BE2C (cell line): ENCODE results near the gene CCDC197.
A peak's percentile ranks its signal among the peaks of the same experiment; 100 is the strongest.

Experiments
- DNase-seq: peaks from one replicate; pipeline ENCODE4 v3.0.0-alpha.2; 2020
- H3K27me3 ChIP-seq: fragments of 250-450 bp; sonication (Bioruptor Pico); 2 replicates; pipeline ENCODE4 v1.5.1; 2020; ENCODE audit warnings: mild to moderate bottlenecking
- H3K36me3 ChIP-seq: fragments of 250-450 bp; sonication (Bioruptor Pico); 2 replicates; pipeline ENCODE4 v1.5.1; 2020; ENCODE audit warnings: mild to moderate bottlenecking
- H3K4me1 ChIP-seq: fragments of 250-450 bp; sonication (Bioruptor Pico); 2 replicates; pipeline ENCODE4 v1.5.1; 2020
- H3K4me3 ChIP-seq: 2 replicates; pipeline ENCODE4 v1.5.1; 2011; ENCODE audit warnings: low read depth, low read length
- H3K9me3 ChIP-seq: fragments of 250-450 bp; sonication (Bioruptor Pico); 2 replicates; pipeline ENCODE4 v1.5.1; 2020
- TF ChIP-seq, protein P1 (sequence below): IDR thresholded peaks from 2 replicates; pipeline ENCODE4 v1.5.1; 2012; ENCODE audit warnings: mild to moderate bottlenecking, low read depth, low read length

Gene CCDC197

DNA sequence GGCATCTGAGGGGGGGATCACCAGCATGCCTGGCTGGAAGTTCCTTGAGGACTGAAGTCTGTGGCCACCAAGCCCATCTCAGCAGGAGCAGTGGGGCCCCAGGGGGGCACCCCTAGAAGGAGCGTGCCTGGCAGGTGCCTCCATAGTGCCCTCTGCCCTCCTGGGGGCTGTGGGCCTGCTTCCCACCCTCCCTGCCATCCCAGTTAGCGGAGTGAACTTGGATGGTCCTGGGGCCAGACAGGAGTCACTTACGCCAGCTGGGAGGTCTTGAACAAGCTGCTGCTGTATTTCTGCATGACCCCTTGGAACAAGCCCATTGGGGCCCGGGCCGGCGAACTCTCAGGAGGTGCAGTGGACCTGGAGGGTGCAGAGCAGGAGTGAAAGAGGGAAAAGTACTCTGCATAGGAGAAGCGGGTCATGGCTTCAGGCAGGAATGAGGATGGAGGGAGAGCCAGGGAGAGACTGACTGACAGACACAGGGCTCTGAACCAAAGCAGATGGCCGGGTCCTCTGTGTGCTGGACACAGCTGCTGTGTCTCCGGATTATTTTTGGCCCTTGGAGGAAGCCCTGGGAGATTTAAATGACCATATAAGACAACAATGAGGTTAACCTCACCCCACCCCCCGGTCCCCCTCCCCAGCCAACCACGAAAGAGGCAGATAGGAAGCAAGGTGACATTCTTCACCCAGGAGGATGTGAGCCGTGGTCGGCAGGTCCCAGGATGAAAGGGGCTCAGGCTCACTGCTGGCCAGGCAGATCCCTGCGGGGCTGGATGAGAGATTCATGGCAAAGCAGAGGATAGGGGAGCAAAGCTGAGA is 40.4 kb upstream of the CCDC197 start:
- H3K36me3 ChIP-seq: no peaks in the 10 kb centered on the region
- H3K4me3 ChIP-seq: no peak overlapping the region
- no peak for DNase-seq
- no peaks in the 10 kb centered on the region for H3K27me3 ChIP-seq
- TF ChIP-seq, protein P1, sequence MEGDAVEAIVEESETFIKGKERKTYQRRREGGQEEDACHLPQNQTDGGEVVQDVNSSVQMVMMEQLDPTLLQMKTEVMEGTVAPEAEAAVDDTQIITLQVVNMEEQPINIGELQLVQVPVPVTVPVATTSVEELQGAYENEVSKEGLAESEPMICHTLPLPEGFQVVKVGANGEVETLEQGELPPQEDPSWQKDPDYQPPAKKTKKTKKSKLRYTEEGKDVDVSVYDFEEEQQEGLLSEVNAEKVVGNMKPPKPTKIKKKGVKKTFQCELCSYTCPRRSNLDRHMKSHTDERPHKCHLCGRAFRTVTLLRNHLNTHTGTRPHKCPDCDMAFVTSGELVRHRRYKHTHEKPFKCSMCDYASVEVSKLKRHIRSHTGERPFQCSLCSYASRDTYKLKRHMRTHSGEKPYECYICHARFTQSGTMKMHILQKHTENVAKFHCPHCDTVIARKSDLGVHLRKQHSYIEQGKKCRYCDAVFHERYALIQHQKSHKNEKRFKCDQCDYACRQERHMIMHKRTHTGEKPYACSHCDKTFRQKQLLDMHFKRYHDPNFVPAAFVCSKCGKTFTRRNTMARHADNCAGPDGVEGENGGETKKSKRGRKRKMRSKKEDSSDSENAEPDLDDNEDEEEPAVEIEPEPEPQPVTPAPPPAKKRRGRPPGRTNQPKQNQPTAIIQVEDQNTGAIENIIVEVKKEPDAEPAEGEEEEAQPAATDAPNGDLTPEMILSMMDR: no peak
- no peaks in the 10 kb centered on the region for H3K4me1 ChIP-seq
- H3K9me3 ChIP-seq: no peaks in the 10 kb centered on the region

DNA sequence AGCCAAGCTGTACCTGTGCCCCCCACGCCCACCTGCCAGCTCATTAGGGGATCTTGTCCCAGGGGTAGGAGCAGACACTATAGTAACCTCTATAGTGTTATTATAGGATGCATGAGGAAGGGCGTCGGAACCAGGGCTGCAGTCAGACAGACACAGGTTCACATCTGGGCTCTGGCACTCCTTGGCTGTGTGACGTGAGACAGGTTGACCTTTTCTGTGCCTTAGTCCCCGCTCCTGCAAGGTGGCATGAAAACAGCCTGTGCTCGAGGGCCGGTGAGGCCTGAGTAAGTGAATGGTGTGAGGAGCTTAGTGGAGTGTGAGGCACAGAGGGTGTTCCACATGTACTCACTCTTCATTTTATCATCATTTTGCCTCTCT is 39.8 kb upstream of the CCDC197 start:
- Histone ChIP-seq H3K4me1 (no peaks in the 10 kb centered on the region), H3K4me3 (no peak overlapping the region)
- DNase-seq: no peak

DNA sequence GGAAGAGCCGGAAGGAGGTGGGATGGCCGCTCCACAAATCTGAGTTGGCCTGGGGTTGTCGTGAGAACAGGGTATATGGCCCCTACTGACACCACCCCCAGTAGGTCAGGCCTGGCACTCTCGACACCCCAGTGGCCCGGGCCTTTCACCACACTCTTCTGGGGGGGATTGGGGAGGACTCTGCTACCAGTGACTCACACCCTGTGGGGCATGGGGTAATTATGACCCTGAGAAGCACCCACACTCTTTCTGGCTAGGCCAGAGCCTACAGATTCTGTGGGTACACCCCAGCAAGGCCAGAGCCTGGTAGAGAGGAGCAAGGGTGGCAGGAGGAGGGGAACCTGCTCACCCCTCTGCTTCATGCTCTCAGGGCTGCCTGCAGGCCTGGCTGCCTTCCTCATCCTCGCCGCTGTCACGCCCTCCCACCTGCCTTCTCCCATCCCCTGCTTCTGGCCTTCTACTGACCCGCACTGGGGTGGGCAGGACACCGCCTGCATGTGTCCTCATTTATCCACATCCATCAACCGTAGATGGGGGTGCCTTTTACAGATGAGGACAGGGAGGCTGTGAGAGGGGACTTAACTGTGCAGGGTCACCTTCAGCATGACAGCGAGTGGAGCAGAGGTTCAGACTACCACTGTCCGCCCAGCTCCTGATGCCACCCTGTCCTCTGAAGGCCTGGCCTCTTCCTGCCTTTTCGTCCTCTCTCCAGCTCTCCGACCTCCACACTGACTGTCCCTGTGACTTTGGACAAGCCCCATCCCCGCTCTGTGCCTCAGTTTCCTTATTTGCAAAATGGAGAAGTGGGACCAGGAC is 39.1 kb upstream of the CCDC197 start:
- DNase-seq: no peak
- H3K4me3 ChIP-seq: no peak overlapping the region
- no peaks in the 10 kb centered on the region for H3K9me3 ChIP-seq
- H3K36me3 ChIP-seq: no peaks in the 10 kb centered on the region
- no peaks in the 10 kb centered on the region for H3K27me3 ChIP-seq
- TF ChIP-seq, protein P1: no peak
- H3K4me1 ChIP-seq: no peaks in the 10 kb centered on the region

More for the DNA sequence above, 39.8 kb upstream of the CCDC197 start:
- Histone ChIP-seq H3K9me3 (no peaks in the 10 kb centered on the region), H3K36me3 (no peaks in the 10 kb centered on the region), H3K27me3 (no peaks in the 10 kb centered on the region)
- TF ChIP-seq, protein P1: no peak

- Histone ChIP-seq H3K27me3 (no peaks in the 10 kb centered on the region), H3K4me3 (no peak overlapping the region), H3K36me3 (no peaks in the 10 kb centered on the region), H3K4me1 (no peaks in the 10 kb centered on the region), H3K9me3 (no peaks in the 10 kb centered on the region)
- TF ChIP-seq, protein P1: no peak
- DNase-seq: no peak
Observed at GRCh38 chr14:93958567-93959238, 38.4 kb upstream of the CCDC197 start.

DNA sequence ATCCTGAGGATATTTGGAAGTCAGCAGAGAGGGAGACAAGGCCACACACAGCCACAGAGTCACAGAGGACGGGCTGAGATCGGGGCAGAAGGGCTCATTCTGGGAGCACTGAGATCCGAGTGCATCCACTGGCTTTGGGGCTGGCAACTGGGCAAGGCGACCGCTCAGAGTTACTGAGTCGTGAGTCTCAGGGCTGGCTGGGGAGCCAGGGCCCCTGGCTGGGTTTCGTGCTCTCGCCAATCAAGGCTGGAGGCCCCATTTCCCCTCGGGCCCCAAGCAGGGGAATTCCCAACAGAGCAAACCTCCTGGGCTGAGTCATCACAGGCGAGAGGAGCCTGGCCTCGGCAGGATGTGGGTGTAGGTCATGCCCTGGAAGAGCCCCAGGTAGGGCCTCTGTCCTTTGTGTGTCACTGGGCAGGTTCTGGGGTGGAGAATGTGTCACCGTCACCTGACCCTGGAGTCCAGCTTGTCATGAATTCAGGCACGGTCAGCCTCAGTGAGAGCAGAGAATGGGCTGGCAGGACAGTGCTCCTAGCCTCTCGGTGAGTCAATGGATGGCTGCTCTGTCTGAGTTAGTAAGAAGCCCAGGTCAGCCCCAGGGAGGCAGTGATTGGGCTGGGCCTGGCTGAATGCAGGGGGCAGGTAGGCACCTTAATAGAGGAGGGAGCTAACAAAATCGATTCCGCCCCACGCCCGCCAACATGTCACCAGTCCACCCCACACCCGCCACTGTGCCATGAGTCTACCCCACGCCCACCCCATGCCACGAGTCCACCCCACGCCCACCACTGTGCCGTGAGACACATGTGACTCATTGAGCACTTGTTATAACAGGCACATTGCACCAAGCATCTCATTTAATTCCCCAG is 37.6 kb upstream of the CCDC197 start:
- peak; percentile 39 for DNase-seq
- TF ChIP-seq, protein P1: no peak
- H3K9me3 ChIP-seq: no peaks in the 10 kb centered on the region
- H3K4me1 ChIP-seq: no peaks in the 10 kb centered on the region
- no peaks in the 10 kb centered on the region for H3K27me3 ChIP-seq
- no peaks in the 10 kb centered on the region for H3K36me3 ChIP-seq
- H3K4me3 ChIP-seq: no peak overlapping the region
